HG02852 (cell line): Measurements from ENCODE around the gene GRIPAP1.
A peak's percentile ranks its signal among the peaks of the same experiment; 100 is the strongest.

Experiments
- ATAC-seq: cut with Tn5 transposase; IDR thresholded peaks from one replicate; pipeline ENCODE4 v1.9.1; 2021; ENCODE audit warnings: mild to moderate bottlenecking, moderate library complexity; ENCODE audit not compliant: unreplicated experiment

Gene GRIPAP1

DNA sequence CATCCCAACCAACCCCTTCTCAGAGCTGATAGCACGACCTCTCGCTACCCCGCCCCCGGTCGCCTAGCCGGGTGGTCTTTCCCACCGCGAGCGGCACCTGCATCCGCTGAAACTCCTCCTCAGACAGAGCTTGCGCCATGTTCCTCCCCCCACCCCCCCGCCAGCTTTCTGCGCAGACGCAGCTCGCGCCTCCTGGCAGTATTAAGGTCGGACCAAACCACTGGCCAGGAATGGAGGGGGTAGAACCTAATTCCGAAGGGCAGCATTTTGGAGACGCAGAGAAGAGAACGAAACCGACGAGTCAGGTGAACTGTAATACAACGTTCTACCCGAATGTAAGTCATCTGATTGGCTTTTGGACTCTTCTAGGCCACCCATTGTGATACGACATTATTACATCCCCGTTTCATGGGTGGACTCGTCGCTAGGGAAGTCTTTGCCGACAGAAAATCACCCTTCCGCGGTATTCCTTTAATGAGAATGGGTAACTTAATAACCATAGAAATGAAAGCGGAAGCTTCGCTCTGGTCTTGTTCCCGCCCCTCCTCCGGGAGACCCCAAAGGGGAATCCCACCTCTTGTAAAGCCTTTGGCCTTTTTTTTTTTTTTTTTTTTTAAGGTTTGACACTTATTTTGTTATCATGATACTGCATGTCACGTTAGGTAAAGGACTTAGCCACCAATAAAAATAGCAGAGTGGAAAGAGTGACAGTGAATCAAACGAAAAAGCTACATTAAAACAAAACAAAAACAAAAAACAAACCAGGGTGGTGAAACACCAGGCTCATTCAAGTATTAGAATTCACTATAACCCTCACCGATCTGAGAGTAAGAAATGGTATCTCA is at the start of gene GRIPAP1:
TSS of gene GRIPAP1 (minus strand) at position 174 of the 845 bp plus-strand sequence. CDS start at position 139, 35 bp downstream.
- ATAC-seq, result peak; percentile 68

DNA sequence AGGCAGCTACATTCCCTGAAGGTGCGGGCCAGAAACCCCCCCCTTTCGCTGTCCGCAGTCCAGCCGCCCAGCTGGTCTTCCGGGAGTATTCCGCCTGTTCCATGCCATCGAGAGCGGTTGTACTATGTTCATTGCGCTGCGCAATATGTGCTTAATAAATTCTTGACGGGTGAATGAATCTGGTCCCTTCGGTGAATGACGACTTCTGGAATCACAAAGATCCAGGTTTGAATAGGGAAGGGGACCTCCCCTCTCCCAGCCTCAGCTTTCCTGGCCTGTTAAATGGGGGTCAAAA is 41.9 kb upstream of the GRIPAP1 start:
- ATAC-seq, result no peak

GRCh38 chrX:49043220-49043986 is 41.3 kb upstream of the GRIPAP1 start, which contains the start of gene TFE3:
TSS of gene TFE3 (minus strand) at chrX:49043357. CDS start at chrX:49043226, 131 bp downstream.
- peak; percentile 87 for ATAC-seq

DNA sequence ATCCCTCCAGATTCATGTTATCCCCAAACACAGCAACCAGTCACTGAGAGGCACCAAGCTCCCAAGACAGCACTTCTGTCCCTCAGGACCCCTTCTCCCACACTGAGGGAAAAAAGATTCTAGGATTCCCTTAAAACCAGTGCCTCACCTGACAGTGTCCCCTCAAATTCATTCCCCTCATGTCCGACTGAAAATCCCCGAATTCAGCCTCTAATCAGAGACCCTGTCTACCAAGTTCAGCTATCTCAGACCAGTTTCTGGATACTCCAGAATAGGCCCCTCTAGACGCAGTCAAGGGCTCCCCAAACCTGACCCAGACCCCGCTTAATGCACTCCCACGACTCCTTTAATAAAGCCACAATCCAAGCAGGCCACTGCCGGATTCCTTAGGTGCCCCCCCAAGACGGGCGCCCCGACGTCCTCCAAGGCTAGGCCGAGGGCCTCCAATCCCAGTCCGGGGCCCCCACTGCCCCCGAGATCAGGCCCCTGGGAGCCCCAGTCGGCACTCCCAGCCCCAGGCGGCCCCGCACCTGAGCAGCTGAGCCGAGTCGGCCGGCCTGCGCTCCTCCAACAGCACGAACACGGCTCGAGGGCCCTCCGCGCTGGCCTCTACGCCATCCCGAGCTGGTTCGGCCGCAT is 40.6 kb upstream of the GRIPAP1 start:
- ATAC-seq, result peak; percentile 8

DNA sequence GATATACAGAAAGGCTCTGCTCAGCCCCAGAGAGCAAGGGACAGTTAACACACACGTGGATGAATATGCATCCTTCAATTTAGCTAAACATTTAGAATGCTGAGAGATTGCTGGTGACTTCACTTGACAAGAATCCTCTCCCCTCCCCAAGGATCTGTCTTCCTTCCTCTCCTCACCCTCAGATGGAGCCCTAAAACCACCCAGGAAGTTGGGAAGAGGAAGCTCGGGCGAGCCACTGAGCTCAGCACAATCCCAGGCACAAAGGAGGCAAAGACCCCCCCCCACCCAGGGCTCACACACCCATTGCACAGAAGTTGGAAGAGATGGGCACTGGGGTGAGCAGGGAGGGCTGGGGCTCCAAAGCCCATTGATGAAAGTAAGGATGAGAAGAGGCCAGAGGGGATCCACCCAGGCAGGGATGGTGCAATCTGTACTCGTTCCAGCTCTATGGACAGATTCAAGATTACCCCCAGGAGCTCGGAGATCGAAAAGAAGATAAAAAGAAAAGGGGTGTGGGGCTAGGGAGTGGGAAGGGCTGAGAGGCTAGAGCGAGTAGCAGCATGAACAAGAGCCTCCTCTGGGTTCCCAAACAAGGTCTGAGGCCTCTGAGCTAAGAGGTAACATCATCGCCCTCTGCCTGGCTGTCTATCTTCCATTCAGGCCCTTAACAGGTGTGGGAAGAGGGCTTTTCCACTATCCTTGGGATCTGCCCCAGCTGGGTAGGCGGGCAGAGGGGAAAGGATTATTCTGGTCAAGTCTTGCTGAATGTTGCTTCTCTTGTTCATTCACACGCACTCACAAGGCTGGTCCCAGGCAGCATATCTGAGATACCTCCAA is 39.9 kb upstream of the GRIPAP1 start:
- no peak for ATAC-seq

- ATAC-seq, result no peak
These were observed 38.4 kb upstream of the GRIPAP1 start for GRCh38 chrX:49040376-49040955.

- no peak for ATAC-seq
These were observed 37.7 kb upstream of the GRIPAP1 start for GRCh38 chrX:49039598-49040375.

DNA sequence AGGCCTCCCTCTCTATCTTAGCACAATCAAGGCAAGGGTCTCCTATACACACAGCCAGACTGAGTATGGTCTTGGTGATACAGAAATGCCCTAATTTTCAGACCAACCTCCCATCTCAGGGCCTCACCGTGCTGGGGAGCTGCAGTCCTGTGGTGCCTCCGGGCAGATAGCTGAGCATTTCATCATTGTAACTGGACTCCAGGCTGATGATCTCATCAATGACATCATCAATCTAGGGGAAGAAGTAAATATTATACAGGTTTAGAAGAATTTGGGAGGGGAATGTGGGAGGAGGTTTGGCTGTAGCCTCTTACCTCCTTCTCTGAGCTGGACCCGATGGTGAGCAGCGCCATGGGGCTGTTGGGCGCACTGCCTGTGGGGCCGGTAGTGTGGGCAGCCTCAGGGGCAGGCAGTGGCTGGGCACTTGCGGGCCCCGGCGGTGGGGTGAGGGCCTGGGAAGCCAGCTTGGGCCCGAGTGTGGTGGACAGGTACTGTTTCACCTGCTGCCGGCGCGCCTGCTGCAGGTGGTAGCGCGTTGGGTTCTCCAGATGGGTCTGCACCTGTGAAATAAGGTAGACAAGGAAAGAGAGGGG is 35.9 kb upstream of the GRIPAP1 start:
- no peak for ATAC-seq

DNA sequence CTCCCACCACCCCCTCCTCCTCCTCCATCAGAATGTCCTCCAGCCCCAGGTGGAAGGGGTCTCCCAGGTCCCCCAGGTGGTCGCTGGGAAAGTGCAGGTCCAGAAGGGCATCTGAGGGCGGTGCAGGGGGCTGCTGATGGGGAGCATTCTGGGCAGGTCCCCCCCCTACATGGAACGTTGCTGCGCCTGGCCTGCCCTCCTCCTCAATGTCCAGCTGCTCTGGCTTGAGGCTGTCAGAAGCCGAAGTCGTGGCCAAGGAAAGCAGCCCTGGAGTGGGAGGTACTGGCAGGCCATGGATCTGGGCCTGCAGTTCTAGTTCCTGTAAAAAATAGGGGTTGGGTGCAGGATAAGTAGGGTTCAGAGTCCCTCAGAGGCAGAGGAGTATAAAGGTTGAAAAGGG is 28.2 kb upstream of the GRIPAP1 start:
- ATAC-seq, result no peak

- no peak for ATAC-seq
These were observed 27.8 kb upstream of the GRIPAP1 start for GRCh38 chrX:49029876-49030275.

DNA sequence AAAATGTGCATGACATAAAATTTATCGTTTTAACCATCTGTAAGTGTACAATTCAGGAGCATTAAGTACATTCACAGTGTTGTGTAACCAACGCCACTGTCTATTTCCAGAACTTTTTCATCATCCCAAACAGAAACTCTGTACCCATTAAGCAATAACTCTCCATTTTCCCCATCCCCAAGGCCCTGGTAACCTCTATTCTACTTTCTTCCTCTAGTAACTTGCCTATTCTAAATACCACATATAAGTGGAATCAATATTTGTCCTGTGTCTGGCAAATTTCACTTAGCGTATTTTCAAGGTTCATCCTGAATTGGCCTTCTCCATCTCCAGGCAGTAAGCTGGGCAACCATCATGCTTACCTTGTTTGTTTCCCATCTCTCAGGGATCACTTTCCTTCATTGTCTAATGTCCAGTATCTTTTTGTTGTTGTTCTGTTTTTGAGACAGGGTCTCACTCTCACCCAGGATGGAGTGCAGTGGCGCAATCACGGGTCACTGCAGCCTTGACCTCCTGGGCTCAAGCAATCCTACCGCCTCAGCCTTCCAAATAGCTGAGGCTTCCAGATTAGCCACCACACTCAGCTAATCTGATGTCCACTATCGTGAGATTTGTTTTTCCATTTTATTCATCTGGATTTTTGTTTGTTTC is 17.7 kb upstream of the GRIPAP1 start:
- no peak for ATAC-seq

DNA sequence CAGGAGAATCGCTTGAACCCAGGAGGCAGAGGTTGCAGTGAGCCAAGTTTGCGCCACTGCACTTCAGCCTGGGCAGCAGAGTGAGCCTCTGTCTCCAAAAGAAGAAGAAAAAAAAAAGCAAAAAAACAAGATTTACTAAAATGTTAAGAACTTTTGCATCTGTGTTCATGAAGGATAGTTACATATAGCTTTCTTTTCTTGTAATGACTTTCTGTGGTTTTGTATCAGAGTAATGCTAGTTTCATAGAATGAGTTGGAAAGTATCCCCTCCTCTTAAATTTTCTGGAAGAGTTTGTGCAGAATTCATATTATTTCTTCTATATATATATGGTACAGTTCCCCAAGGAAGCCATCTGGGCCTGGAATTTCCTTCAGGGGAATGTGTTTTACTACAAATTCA is 17.0 kb upstream of the GRIPAP1 start:
- ATAC-seq, result no peak

GRCh38 chrX:49003696-49004095 is 1.6 kb upstream of the GRIPAP1 start:
- ATAC-seq, result no peak

DNA sequence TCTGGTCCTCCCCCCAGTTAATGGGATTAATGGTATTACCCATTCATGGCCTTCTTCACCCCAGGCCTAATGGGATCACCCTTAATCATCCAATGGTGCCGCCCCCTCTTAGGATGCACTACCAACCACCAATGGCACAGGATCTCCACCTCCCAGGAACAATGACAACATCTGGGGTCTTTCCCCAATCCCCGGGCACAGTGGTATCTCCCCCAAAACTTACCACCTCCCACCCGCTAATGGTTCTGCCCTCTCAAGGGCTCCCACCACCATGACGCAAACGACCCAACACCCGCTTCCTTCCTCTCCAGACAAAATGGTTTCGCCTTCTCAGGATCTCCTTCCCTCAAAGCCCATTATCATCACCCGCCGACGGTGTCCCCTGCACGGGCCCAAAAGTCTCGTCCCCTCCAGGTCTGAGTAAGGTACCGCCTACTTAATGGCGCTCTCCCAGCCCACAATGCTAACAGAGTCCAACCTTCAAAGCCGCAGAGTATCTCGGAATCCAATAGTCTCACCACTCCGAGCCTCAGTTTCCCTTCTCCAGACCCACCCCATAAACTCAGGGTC is 458 bp downstream of the GRIPAP1 start:
- ATAC-seq, result peak; percentile 27

DNA sequence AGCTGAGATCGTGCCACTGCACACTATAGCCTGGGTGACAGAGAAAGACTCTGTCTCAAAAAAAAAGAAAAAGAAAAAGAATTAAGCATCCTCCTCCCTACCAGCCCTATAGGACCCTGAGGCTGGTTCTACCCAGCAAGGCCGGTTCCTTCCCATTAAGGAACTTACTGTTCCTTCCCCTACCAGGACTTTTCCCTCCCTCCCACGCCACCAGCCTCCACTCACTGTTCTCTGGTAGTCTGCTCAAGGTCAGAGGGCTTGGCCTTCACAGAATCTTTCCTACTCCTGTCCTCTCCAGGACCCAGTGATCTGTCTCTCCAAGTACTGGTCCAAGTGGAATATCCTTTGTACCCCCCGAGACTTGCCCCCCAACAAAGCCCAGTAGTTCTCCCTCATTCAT is 1.4 kb downstream of the GRIPAP1 start:
- no peak for ATAC-seq

DNA sequence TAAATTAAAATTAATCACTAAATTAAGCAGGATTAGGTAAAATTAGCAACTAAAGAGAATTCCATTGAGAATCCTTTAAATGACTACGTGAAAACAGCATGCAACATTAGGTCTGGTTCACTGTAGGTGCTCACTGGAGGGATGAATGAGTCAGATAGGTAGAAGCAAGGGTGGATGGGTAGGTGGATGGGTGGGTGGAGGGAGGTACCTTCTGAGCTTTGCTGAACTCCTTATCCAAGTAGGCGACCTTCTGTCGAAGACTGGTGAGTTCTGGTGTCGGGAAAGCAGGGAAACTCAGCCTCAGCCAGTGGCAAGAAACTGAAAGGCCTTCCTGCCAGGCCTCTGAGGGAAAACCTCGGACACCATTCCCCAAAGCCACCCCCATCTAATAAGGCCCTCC is 3.0 kb downstream of the GRIPAP1 start:
- ATAC-seq, result no peak

DNA sequence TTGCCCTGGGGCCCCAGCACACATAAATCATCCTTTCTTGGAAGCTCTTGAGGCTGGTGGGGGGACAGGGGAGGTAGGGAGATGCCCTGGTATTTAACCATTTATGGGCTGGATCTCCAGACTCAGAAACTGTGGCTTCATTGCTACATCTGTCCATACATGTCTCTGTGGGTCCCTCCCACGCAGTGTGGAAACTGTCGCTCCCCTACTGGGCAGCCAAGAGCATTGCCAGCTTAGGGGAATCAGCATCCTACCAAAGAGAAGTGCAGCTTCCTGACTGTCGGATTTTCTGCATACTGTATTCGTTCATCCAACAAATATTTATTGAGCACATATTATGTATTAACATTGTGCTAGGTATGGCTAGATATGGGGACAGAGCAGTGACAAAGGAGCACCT is 3.7 kb downstream of the GRIPAP1 start:
- ATAC-seq, result no peak

- ATAC-seq, result no peak
These were observed 4.2 kb downstream of the GRIPAP1 start for GRCh38 chrX:48997865-48998264.
